HG03432 (cell line): ENCODE results near the gene DNAH10.

ENCODE experiments used
- ATAC-seq: cut with Tn5 transposase; IDR thresholded peaks from one replicate; pipeline ENCODE4 v1.9.1; 2021; ENCODE audit warnings: mild to moderate bottlenecking, moderate library complexity; ENCODE audit not compliant: unreplicated experiment

The DNAH10 gene

GRCh38 chr12:123836292-123836691, 74.2 kb downstream of the DNAH10 start:
- ATAC-seq: no peak

DNA sequence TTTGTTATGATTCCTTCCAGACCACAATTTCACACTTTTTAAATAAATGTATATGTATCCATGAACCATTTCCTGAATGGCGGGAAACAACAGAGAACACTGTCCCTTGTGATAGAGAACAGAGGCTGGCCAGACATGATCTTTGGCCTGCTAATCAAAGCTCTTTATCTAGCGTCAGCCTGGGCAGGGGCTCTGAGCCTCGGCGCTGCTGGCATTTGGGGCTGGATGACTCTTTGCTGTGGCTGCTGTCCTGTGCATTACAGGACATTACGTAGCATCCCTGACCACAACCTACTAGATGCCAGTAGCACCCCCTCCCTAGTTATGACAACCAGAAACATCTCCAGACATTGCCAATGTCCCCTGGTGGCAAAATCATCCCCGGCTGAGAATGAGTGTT, 77.7 kb downstream of the DNAH10 start:
- no peak for ATAC-seq

DNA sequence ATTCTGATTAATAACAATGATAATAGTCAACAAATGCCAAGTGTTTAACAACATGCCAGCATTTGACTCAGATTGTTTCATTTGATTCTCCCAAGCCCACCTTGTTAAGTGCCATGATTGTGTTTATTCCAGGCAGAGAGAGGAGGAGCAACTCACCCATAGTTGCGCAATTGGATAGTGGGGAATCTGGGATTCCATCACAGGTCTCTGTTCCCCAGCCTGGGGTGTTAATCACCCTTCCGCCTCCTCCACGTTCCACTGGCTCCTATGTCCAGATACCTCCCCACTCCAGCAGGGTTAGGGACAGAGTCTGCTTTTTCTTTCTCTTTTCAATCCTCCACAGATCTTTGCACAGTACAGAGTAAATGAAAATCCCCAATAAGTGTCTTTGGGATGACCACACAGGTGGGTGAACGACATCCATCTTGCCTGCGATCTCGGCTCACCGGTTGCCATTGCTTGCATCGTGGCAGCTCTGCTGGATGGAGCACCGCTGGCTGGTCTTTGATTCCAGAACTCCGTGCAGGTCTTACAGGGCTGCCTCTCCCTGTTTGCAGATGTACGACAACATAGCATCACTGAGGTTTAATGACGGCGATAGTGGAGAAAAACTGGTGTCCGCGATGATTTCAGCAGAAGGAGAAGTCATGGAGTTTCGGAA, 78.8 kb downstream of the DNAH10 start:
- no peak for ATAC-seq

- ATAC-seq: no peak
Observed at GRCh38 chr12:123843912-123844748, 82.0 kb downstream of the DNAH10 start.

GRCh38 chr12:123845881-123846280, 83.8 kb downstream of the DNAH10 start:
- no peak for ATAC-seq

- ATAC-seq: no peak
Observed at GRCh38 chr12:123846340-123846739, 84.2 kb downstream of the DNAH10 start.

GRCh38 chr12:123847019-123847418, 84.9 kb downstream of the DNAH10 start:
- no peak for ATAC-seq

- no peak for ATAC-seq
Observed at GRCh38 chr12:123847876-123848275, 85.8 kb downstream of the DNAH10 start.

- ATAC-seq: no peak
Observed at GRCh38 chr12:123849517-123849916, 87.4 kb downstream of the DNAH10 start.

- no peak for ATAC-seq
Observed at GRCh38 chr12:123850246-123851134, 88.4 kb downstream of the DNAH10 start.

GRCh38 chr12:123853396-123854070, 91.4 kb downstream of the DNAH10 start:
- ATAC-seq: no peak

- no peak for ATAC-seq
Observed at GRCh38 chr12:123854232-123854631, 92.1 kb downstream of the DNAH10 start.

GRCh38 chr12:123854918-123855317, 92.8 kb downstream of the DNAH10 start:
- ATAC-seq: no peak

DNA sequence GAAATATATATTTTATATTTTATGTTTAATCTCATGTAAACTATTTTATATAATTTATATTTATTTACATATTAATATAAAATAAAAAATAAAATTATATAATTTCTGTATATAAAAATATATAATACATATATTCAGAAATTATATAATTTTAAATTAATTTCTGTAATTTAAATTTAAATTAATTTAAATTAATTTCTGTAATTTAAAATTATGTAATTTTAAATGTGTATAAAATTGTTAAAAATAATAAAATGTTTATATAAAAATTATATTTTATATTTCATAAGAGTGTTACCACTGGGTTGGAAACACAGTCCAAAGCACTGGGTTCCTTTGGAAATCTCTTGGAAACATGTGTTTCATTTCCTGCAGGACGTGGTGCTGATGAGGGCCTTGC, 94.6 kb downstream of the DNAH10 start:
- no peak for ATAC-seq

- no peak for ATAC-seq
Observed at GRCh38 chr12:123858176-123858575, 96.1 kb downstream of the DNAH10 start.

DNA sequence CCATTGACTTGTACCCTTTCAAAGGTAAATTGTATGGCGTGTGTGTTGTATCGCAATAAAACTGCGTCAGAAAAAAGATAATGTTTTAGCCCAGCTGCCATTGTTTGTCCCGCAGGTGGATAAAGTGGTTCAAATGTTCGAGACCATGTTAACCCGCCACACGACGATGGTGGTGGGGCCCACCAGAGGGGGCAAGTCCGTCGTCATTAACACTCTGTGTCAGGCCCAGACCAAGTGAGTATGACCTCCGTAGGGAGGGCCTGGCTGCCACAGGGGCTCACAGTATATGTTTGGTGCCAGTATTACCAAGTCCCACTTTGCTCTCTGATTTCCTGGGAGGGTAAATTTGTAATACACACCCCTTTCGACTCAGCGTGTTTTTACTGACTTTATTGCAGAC, 96.9 kb downstream of the DNAH10 start:
- ATAC-seq: no peak

- ATAC-seq: no peak
Observed at GRCh38 chr12:123860377-123860776, 98.3 kb downstream of the DNAH10 start.

DNA sequence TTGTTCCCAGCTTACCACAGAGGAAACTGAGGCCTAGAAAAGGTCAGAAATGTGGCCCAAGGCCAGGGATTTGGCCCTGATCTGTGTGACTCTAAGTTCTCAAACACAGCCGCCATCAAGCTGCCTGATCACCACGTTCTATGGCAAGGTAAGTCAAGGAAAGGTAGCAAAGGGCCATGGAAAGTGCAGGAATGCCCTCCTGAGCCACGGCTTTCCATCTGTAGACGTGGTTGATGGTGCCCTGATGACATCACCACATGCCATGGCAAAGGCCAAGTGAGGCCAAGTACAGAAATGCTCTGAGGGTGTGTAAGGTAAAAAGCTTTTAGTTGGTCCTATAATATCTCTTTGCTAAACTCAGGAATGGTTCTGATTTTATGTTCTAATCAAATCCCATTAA, 99.3 kb downstream of the DNAH10 start:
- ATAC-seq: no peak

- ATAC-seq: no peak
Observed at GRCh38 chr12:123867141-123867540, 105.0 kb downstream of the DNAH10 start.

DNA sequence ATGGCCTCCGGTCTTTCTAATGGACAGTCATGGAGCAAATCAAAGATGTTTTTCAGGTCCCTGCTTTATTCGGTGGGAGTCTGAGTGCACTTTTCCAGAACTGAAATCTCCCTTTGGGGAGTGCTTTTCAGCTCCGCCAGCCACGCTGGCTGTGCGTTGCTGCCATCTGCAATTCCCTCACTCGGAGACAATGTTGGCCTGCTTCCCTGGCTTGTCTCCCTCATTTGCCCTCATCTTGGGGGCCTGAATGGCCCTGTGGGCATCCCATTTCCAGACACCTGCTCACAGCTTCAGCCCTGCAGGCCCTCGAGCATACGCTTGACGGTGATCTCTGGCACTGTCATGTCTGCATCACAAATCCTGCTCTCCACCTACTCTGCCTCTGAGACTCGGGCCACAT, 106.7 kb downstream of the DNAH10 start:
- ATAC-seq: no peak

GRCh38 chr12:123873793-123874192, 111.7 kb downstream of the DNAH10 start:
- ATAC-seq: no peak
